Hepatocyte (in vitro differentiated cells): ENCODE measurements around the gene PNMA6E.

Experiments used
- CTCF ChIP-seq: fragments of 200-600 bp; sonication (generic); IDR thresholded peaks from 2 replicates; pipeline ENCODE4 v1.5.1; 2016; ENCODE audit warnings: antibody characterized with exemption, mild to moderate bottlenecking; ENCODE audit not compliant: poor library complexity
- EZH2 ChIP-seq: fragments of 200-600 bp; sonication (generic); IDR thresholded peaks from 2 replicates; pipeline ENCODE4 v1.6.1; 2016; ENCODE audit warnings: antibody characterized with exemption, mild to moderate bottlenecking, borderline replicate concordance

GRCh38 chrX:153379971-153380581 is 21.1 kb downstream of the PNMA6E start:
- TF ChIP-seq EZH2 (no peak), CTCF (no peak)
